Stimulated activated CD4-positive, alpha-beta T cell treated with anti-CD3 and anti-CD28 coated beads, TNF-alpha, amount 100 ng/mL, for 4 hours (primary cell): ENCODE measurements around the gene STK32C.
"Not testable (repeated sequence)": the region's sequence is repeated elsewhere in the genome, so short reads cannot be mapped to it uniquely, and the experiment has no call there.

Experiments
- DNase-seq, 3 experiments: peaks; one replicate each; pipeline ENCODE4 v3.0.0-alpha.2; 2020; ENCODE audit warnings: low read depth in 3 of 3

STK32C gene

GRCh38 chr10:132337854-132338253 is 30.1 kb upstream of the STK32C start:
- not testable (repeated sequence) for DNase-seq

- no peak for DNase-seq
Observed at GRCh38 chr10:132336919-132337407, 29.2 kb upstream of the STK32C start.

GRCh38 chr10:132336064-132336746 is 28.5 kb upstream of the STK32C start:
- DNase-seq = no peak

GRCh38 chr10:132335189-132336063 is 27.7 kb upstream of the STK32C start:
- DNase-seq = no peak

GRCh38 chr10:132334631-132335188 is 27.0 kb upstream of the STK32C start:
- no peak for DNase-seq

GRCh38 chr10:132333386-132333785 is 25.6 kb upstream of the STK32C start:
- DNase-seq = no peak

- DNase-seq = no peak
Observed at GRCh38 chr10:132332433-132332754, 24.6 kb upstream of the STK32C start.

GRCh38 chr10:132331601-132332432 is 24.1 kb upstream of the STK32C start, which contains the start of gene LRRC27:
Gene LRRC27 (plus strand): TSS chr10:132332193. CDS start chr10:132333525, 1,332 bp downstream.
- peak; percentile 99 to 100 (median 100) for DNase-seq

GRCh38 chr10:132330486-132330833 is 22.7 kb upstream of the STK32C start:
- DNase-seq = no peak

GRCh38 chr10:132329565-132330485 is 22.1 kb upstream of the STK32C start:
- DNase-seq = no peak

GRCh38 chr10:132328738-132329137 is 21.0 kb upstream of the STK32C start:
- DNase-seq = no peak

GRCh38 chr10:132328106-132328505 is 20.4 kb upstream of the STK32C start:
- no peak for DNase-seq

- DNase-seq = peak in 1 of 3 experiments; percentile 47
Observed at GRCh38 chr10:132326925-132327324, 19.2 kb upstream of the STK32C start.

- no peak for DNase-seq
Observed at GRCh38 chr10:132326344-132326889, 18.7 kb upstream of the STK32C start.

- DNase-seq = no peak
Observed at GRCh38 chr10:132324186-132324585, 16.4 kb upstream of the STK32C start.

GRCh38 chr10:132322586-132323048 is 14.9 kb upstream of the STK32C start:
- DNase-seq = no peak

- no peak for DNase-seq
Observed at GRCh38 chr10:132321726-132322125, 14.0 kb upstream of the STK32C start.

GRCh38 chr10:132320654-132321469 is 13.1 kb upstream of the STK32C start:
- DNase-seq = no peak
